ENCODE results near the gene MMP15.
"Not testable (repeated sequence)": the region's sequence is repeated elsewhere in the genome, so short reads cannot be mapped to it uniquely, and the experiment has no call there.

MMP15 gene

DNA sequence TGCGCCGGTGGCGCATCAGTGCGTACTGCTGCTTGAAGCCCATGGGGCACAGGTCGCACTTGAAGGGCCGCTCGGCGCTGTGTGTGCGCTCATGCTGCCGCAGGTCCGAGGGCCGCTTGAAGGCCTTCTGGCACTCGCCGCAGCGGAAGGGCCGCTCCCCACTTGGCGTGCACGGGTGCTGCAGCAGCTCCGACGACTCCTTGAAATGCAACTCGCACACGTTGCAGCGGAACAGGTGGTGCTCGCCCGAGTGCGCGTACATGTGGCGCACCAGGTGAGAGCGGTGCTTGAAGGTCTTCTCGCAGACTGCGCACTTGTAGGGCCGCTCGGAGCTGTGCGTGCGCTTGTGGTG lies 28.4 kb upstream of the MMP15 start:
- DNase-seq: no peak

DNA sequence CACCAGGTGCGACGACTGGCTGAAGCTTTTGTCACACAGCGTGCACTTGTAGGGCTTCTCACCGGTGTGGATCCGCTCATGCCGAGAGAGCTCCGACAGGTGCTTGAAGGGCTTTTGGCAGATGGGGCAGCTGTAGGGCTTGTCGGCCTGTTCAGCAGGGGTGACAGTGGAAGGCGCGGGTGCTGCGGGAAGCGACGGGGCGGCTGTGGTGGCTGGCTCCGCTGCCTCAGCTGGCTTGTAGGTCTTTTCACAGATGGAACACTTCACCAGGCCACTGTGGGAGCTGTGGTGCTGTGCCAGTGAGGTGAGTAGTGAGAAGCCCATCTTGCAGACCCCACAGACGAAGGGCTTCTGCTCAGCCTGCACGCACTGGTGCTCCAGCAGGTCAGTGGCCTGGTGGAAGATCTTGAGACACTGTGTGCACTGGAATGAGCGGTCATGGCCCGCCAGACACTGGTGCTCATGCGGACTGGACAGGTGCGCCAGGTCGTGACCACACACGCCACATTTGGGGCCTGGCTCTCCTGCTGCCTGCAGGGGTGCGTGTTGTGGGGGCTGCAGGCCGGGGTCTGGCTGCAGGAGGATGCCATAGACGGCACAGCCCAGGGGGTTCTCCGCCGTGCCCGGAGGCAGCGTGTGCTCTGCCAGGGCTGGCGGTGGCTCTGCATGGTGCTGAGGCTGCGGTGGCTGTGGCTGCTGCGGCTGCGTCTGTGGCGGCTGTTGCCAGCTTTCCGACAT lies 27.9 kb upstream of the MMP15 start:
- DNase-seq: no peak

DNA sequence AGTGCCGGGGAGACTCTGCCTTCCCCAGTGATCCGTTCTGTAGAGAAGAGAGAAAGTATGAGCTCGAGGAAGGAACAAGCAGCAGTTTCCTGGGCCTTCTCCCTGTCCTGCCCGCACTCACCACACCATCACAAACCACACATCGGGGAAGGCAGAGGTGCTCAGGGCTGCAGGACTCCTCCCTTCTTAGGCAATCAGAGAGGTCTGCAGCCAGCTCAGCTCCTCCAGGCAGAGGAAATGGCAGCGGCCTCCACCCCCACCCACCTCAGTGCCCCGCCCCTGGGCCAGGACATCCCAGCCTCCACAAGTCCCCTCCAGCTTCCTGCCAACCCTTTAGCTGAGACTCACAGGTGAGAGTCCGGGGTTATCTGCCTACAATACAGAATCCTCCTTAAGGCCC lies 27.1 kb upstream of the MMP15 start:
- DNase-seq: no peak

DNA sequence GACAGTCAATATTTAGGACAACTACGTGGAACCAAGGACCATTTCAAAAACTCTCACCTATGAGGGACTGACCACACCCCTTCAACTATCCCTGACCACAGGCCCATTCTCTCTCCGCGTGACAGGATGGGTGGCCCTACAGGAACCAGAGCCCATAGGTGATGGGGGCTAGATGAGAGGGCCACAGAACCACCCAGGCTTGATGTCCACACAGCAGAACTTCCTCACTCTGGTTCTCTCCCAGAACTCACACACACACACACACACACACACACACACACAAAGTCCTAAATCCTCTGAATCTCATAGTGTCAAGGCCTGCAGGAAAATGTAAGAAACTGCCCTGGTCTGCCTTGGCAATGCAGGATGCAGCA lies 26.6 kb upstream of the MMP15 start:
- DNase-seq: no peak

DNA sequence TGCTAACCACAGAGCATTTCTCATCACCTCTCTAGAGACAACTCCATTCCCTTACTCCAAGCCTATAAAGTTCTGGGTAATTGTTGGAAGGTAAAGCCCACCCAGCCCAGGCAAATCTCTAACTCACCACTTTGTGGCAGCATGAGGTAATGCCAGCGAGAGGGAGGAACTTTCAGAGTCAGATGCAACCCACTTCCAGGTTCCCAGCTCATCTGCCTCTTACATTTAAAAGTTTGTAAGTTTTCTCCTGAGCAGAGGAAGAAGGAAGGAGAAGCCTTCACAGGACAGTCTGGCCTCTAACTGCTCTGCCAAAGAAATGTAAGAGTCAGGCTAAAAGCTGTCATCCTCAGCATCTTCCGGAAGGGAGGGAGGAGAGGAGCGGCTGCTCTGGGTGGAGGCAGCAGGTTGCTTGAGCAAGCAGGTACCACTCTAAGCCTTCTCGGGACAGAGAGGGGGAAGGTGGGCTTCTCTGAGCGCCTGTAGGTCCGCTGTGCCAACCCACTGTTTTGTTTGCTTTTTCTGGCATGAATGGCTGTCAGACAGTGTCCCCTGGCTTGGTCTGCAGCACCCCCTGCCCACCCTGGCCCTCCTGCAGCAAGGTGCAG lies 26.1 kb upstream of the MMP15 start:
- no peak for DNase-seq

DNA sequence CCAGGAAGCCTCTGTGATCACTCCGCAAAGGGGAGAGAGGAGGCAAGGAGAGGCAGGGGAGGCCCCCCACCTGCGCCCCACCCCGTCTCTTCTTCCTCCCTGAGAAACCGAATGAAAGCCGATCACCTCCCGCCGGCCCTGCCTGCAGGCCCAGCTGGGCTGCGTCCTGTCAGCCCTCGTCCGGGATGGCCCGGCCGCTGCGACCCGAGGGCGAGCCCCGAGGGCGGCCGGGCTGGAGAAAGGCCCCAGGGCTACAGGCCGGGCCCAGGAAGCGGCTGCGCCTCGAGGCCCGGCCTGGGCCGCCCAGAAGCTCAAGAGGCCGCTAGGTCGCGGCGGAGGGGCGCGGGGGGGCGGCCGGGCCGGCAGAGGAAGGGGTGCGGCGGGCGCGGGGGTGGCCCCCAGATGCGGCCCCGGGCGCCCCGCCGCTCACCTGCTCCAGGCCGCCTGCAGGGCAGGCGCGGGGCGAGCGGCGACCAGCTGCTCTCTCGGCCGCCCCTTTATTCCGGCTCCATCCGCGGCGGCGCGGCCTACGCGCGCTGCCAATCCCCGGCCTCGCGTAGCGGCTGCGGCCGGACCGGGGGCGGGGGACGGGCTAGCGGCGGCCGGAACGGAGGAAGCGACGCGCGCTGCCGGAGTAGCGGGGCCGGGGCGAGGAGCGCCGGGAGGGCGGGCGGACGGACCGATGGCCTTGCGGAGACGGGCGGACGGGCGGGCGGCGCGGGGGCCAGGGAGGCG lies 25.4 kb upstream of the MMP15 start, which contains the start of gene ZNF319:
TSS of gene ZNF319 (minus strand) at position 702 of the 735 bp plus-strand sequence. CDS start 2,407 bp downstream, outside the sequence.
- no peak for DNase-seq

DNA sequence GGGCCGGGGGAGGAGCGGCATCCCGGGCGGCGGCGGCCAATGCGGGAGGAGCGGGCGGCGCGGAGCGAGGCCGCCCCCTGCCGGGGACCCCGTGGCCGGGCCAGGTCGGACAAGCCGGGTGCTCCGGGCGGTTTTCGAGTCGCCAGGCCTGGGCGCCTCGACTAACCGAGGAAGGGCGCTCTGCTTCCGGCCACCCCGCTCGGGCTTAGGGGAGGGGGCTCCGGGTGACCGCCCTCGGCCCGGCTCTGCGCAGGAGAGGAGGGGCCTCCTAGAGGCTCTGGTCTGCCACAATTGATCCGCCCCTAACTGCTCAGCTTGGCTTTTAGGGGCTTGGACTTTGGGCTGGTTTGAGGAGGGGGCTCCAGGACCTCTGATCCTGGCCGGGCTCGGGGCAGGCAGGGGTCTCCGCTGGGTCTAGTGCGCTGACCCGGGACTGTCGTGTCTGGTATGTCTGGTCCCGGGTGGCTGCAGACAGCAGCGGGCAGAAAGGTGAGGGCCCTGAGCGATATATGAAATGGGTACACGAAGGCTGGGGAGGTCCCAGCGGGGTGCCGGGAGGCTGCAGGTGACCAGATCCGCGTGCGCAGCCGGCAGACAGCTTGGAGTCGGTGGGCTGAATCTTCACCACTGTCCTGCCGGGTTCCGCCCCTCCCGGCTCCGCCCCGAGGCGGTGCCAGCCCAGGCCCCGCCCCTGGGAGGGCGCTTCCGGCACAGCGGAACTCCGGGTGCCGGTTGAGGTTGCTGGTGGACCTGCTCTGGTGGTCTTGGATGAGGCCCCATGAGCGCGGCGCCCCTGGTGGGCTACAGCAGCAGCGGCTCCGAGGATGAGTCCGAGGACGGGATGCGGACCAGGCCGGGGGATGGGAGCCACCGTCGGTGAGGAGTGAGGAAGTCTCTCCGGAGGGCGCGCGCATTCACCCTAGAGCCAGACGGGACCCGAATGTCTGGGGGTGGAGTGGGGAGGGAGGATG lies 24.6 kb upstream of the MMP15 start, which contains the start of gene USB1:
TSS of gene USB1 (plus strand) at position 702 of the 971 bp plus-strand sequence. CDS start at position 779, 77 bp downstream.
- DNase-seq: peak; percentile 75

DNA sequence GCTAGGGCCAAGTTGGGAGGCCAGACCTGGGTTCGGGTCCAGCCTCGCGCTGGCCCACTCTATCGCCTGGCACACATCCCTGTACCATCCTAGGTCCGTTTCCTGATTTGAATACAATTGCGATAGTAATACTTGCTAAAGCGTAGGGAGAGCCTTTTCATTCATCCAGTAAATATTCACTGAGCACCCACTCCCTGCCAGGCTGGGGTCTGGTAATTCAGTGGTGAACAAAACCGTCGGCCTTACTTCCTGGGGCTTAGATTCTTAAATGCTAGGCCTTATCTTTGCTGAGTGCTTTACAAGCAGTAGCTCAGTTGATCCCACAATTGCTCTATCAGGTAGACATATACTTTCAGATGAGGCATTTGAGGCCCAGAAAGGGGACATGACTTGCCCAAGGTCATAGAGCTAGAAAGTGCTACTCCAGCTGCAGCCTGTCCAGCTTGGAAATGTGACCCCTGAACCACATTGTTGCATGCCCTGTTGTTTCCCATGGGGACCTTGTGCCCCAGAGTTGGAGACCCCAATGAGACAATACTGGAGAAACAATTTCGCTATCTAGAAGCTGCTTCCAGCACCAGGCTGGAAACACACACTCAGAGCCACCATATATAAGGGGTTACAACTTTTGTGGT lies 23.7 kb upstream of the MMP15 start:
- no peak for DNase-seq

DNA sequence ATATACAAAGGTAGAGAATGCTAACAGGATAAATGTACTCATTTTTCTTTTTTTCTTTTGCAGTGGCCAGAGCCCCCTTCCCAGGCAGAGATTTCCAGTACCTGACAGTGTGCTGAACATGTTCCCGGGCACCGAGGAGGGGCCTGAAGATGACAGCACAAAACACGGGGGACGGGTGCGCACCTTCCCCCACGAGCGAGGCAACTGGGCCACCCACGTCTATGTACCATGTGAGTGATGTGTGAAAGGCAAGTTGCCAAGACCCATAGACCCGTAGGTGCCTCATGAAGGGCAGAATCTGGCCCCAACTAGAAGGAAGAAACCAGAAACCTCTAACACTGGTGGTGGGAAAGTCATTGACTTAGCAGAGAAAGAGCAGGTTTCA lies 23.1 kb upstream of the MMP15 start:
- DNase-seq: no peak

DNA sequence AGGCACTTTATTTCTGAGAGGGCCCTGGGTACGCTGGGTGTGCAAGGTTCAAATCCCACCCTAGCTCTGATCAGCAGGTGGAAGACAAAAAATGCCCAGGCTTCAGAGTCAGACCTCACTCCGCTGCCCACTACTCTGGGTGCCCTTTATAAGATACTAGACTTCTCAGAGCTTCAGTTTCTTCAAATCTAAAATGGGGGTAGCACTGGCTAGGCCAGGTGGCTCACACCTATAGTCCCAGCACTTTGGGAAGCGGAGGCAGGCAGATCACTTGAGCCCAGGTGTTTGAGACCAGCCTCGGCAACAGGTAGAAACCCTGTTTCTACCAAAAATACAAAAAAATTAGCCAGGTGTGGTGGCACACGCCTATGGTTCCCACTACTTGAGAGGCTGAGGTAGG lies 22.6 kb upstream of the MMP15 start:
- no peak for DNase-seq

DNA sequence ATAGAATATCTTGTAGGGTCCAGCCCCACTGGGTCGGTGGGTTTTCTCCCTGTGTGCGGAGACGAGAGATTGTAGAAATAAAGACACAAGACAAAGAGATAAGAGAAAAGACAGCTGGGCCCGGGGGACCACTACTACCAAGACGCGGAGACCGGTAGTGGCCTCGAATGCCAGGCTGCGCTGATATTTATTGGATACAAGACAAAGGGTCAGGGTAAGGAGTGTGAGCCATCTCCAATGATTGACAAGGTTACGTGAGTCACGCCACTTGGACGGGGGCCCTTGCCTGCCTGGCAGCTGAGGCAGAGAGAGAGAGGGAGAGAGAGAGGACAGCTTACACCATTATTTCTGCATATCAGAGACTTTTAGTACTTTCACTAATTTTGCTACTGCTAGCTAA lies 20.8 kb upstream of the MMP15 start:
- not testable (repeated sequence) for DNase-seq

DNA sequence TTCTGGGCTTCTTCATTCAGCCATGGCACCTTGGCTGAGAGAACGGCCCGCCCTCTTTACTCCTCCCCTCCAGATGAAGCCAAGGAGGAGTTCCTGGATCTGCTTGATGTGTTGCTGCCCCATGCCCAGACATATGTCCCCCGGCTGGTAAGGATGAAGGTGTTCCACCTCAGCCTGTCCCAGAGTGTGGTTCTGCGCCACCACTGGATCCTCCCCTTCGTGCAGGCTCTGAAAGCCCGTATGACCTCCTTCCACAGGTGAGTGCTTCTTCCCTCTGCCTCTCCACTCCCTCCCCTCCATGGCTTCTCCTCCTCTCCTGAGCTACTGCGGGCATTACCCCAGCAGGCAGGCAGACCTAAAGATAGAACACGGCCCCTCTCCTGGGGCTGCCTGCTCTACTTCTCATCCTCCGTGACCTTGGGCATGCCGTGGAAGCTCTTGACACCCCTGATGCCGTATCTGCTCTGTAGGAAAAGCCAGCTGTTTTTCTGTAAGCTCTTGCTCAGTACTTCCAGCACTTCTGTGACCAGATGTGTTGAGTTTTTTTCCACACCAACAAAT lies 15.6 kb upstream of the MMP15 start:
- DNase-seq: no peak

DNA sequence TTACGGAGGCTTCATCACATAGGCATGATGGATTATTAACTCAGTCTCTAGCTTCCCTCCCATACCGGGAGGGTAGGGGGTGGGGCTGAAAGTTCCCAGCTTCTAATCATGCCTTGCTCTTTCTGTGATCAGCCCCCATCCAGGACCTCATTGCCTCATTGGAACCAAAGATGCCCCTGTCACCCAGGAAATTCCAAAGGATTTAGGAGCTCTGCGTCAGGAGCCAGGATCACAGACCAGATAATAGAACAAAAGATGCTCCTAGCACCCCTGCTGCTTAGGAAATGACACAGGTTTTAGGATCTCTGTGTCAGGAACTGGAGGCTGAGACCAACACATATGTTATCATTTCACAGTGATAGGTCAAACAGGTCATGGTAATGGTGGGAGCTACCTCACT lies 14.7 kb upstream of the MMP15 start:
- DNase-seq: no peak

DNA sequence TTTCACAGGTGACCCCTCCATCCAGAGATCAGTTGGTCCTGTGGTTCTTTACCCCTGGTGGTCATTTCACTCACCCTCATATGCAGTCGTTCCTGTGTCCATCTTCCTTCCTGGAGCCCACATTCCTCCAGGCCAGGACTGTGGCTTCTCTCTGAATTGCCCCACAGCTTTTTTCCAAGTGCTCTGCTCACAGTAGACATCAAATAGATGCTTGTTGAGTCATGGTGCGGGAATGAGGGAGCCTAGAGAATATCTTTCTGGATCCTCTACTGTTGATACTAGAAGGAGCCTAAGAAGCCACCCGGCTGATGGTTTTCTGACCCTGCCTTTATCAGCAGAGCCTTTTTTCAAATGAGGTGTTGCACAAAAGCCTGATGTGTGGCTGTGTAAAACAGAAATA lies 13.9 kb upstream of the MMP15 start:
- no peak for DNase-seq

DNA sequence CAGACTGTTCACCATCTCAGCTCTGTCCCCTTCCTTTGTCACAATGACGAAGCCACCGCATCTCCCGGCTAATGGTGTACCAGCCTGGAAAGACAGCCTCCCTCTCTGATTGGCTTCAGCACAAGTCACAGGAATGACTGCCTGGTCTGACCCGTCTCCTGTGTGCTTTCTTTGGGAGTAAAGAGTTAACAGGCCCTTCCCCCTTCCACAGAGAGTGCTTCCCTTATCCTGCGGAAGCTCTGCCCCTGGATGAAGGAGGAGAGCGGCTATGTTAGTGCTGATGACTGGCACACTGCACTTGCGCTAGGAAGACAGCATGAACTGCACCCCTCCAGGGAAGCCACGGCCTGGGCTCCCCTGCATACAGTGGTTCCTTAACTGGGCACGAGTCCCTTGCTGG lies 13.1 kb upstream of the MMP15 start:
- DNase-seq: no peak

DNA sequence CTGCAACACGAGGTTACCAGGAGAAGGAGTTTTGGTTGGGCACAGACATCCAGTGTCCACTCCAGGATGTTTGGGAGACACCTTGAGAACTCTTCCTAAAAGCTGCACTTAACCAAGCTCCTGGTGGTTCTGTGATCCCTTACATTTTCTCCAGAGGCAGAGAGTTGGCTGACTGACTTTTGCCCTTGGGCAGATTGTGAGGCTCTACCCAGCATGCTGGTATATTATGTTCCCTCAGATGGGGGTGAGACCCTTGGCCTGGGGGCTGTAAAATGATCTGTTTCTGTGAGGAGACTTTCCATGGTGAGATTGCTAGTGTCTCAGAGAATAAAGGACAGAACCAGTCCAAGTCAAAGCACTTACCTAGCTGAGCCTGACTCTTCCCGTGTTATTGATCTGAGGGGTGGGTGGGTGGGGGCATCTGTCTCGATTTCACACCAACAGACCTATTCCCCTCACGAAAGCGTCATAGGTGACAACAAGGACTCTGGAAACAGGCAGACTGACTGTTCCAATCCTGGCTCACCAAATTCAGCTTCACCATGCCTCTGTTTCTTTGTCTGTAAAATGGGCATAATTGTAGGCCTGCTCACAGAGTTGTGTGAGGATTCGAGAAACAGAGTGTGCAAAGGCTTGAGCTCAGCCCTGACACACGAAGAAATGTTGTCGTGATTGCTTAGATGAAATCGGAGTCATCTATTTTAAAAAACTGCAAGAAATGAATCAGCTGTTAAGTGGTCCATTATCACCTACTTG lies 12.2 kb upstream of the MMP15 start:
- DNase-seq: no peak

DNA sequence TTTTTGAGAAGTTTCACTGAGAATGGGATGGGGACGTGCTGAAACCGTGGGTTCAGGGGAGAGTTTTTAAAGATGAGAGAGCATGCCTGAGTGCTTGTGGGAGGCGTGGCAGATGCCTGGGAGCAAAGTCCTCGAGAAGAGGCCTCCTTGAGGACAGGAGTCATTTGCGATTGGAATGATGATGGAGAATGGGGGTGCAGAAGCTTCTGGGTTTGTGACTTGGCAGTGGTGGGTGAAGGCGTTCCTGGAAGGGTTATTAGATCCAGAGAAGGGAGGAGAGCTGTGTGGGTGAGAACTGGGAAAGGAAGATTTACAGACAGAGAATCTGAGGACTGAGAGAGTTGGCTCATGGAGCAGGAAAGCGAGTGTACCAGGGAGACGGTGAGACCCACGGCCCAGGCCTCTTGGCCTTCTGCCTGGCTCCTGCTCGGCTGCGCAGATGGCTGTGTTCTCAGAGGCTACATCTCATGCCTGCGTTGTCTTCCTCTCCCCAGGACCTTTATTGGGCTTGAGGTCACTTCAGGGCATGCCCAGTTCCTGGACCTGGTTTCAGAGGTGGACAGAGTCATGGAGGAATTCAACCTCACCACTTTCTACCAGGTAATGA lies 8.6 kb upstream of the MMP15 start:
- no peak for DNase-seq

DNA sequence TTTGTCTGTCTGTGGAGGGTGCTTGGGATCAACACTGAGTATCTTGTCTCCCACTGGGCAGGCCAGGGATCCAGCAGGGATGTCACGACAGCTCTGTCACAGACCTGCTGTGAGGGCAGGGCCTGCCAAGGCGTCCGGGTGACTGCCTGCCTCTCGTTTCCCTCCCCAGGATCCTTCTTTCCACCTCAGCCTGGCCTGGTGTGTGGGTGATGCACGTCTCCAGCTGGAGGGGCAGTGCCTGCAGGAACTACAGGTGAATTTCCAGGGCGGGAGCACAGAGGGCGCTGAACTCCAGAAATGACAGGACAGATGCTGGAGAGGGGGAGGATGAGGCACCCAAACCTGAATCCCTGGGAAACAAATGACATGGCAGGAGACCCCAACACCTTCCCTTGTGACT lies 6.8 kb upstream of the MMP15 start:
- no peak for DNase-seq

DNA sequence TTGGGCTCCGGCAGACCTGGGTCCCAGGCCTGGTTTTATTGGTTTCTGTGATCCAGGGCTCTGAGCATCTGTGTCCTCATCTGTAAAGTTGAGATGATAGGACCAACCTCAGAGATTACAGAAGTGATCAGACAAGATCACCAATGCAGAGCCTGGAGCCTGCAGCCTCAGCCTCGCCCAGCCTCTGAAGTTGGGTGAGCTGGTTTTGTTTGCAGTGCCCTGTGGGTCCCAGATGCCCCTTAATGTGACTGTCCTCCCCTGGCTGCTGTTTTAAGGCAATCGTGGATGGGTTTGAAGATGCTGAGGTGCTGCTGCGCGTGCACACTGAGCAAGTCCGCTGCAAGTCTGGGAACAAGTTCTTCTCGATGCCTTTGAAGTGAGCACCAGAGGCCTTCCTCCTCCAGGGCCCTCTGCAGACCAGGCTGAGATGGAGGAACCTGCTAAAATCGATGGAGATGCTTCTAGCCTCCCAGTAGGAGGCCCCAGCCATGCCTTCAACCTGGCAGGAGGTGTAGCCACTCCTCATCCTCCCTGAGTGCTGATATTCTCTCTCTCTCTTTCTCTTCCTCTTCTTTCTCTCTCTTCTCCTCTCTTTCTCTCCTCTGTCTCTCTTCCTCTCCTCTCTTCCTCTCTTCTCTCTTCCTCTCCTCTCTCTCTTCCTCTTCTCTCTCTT lies 5.6 kb upstream of the MMP15 start:
- no peak for DNase-seq
